GM23338 (cell line): ENCODE results near the gene PAIP2. TPM values are rescaled to one million over a fixed set of nuclear protein-coding genes. Genes with fewer than 3 reads are reported as not detected.
A peak's percentile ranks its signal among the peaks of the same experiment; 100 is the strongest.

Experiments
- ATAC-seq: fragments of 200-7000 bp; cut with Tn5 transposase; 3 replicates; pipeline ENCODE4 v1.9.1; 2020
- DNase-seq: peaks from one replicate; pipeline ENCODE4 v3.0.0-alpha.2; 2015; ENCODE audit warnings: low spot score
- H2AFZ ChIP-seq: fragments of 200-600 bp; sonication (generic); 2 replicates; pipeline ENCODE4 v1.8.0; 2016; ENCODE audit warnings: antibody characterized with exemption, mild to moderate bottlenecking, moderate library complexity
- H3F3A ChIP-seq: fragments of 200-600 bp; sonication (generic); replicated peaks from 2 replicates; pipeline ENCODE4 v1.8.0; 2017; ENCODE audit warnings: antibody characterized with exemption, mixed run types, low read depth
- H3K27ac ChIP-seq: fragments of 200-600 bp; sonication (generic); 2 replicates; pipeline ENCODE4 v1.6.1; 2016; ENCODE audit warnings: low read depth
- H3K27me3 ChIP-seq: fragments of 200-600 bp; sonication (generic); 2 replicates; pipeline ENCODE4 v1.8.0; 2016; ENCODE audit warnings: mild to moderate bottlenecking, mixed run types, moderate library complexity; ENCODE audit not compliant: insufficient read depth
- H3K36me3 ChIP-seq: fragments of 200-600 bp; sonication (generic); 2 replicates; pipeline ENCODE4 v1.8.0; 2016; ENCODE audit warnings: mild to moderate bottlenecking; ENCODE audit not compliant: insufficient read depth
- H3K4me1 ChIP-seq: fragments of 200-600 bp; sonication (generic); 2 replicates; pipeline ENCODE4 v1.8.0; 2016; ENCODE audit warnings: mild to moderate bottlenecking, moderate library complexity; ENCODE audit not compliant: insufficient read depth
- H3K4me2 ChIP-seq: fragments of 200-600 bp; sonication (generic); 2 replicates; pipeline ENCODE4 v1.7.1; 2017; ENCODE audit warnings: mixed run types
- H3K4me3 ChIP-seq: fragments of 200-600 bp; sonication (generic); 2 replicates; pipeline ENCODE4 v1.6.1; 2016; ENCODE audit warnings: mixed run types
- H3K79me2 ChIP-seq: fragments of 200-600 bp; sonication (generic); replicated peaks from 2 replicates; pipeline ENCODE4 v1.8.0; 2017; ENCODE audit warnings: mild to moderate bottlenecking; ENCODE audit not compliant: insufficient read depth
- H3K9me2 ChIP-seq: fragments of 200-600 bp; sonication (generic); 2 replicates; pipeline ENCODE4 v1.8.0; 2017; ENCODE audit not compliant: insufficient read depth
- H4K20me1 ChIP-seq: fragments of 200-600 bp; sonication (generic); replicated peaks from 2 replicates; pipeline ENCODE4 v1.8.0; 2017; ENCODE audit warnings: mild to moderate bottlenecking; ENCODE audit not compliant: insufficient read depth
- H3K27ac Mint-ChIP-seq: 2 replicates; pipeline ENCODE4 v1.8.0; 2020; ENCODE audit warnings: inconsistent platforms, mild to moderate bottlenecking, moderate library complexity, mixed read lengths
- H3K27me3 Mint-ChIP-seq: 3 replicates; pipeline ENCODE4 v1.8.0; 2022; ENCODE audit warnings: low read depth, mild to moderate bottlenecking, moderate library complexity, mixed read lengths, inconsistent platforms; ENCODE audit not compliant: insufficient read depth, poor library complexity
- H3K36me3 Mint-ChIP-seq: 3 replicates; pipeline ENCODE4 v1.8.0; 2021; ENCODE audit warnings: low read depth, mild to moderate bottlenecking, inconsistent platforms, moderate library complexity, mixed read lengths
- H3K4me1 Mint-ChIP-seq: 3 replicates; pipeline ENCODE4 v1.8.0; 2020; ENCODE audit warnings: mild to moderate bottlenecking, inconsistent platforms, mixed read lengths
- H3K4me3 Mint-ChIP-seq: 3 replicates; pipeline ENCODE4 v1.8.0; 2021; ENCODE audit warnings: moderate library complexity, mild to moderate bottlenecking, inconsistent platforms, mixed read lengths
- H3K9me3 Mint-ChIP-seq: 3 replicates; pipeline ENCODE4 v1.8.0; 2020; ENCODE audit warnings: moderate library complexity, mild to moderate bottlenecking, inconsistent platforms, mixed read lengths
- CREB1 ChIP-seq: fragments of 250-450 bp; sonication (Bioruptor Pico); IDR thresholded peaks from 2 replicates; pipeline ENCODE4 v1.5.0; 2020; ENCODE audit warnings: low read depth, mild to moderate bottlenecking, moderate library complexity
- EZH2 ChIP-seq: fragments of 200-600 bp; sonication (generic); IDR thresholded peaks from one replicate; pipeline ENCODE4 v1.8.0; 2017; ENCODE audit warnings: antibody characterized with exemption, mild to moderate bottlenecking, low read depth; ENCODE audit not compliant: unreplicated experiment
- EZH2phosphoT487 ChIP-seq: fragments of 200-600 bp; sonication (generic); IDR thresholded peaks from one replicate; pipeline ENCODE4 v1.8.1; 2018; ENCODE audit warnings: antibody characterized with exemption; ENCODE audit not compliant: unreplicated experiment
- JUNB ChIP-seq: IDR thresholded peaks from one replicate; pipeline ENCODE4 v1.6.1; 2016; ENCODE audit warnings: antibody characterized with exemption; ENCODE audit not compliant: unreplicated experiment
- NANOG ChIP-seq: IDR thresholded peaks from 2 replicates; pipeline ENCODE4 v1.6.1; 2016; ENCODE audit warnings: antibody characterized with exemption, borderline replicate concordance
- POLR2AphosphoS5 ChIP-seq: IDR thresholded peaks from 2 replicates; pipeline ENCODE4 v1.6.1; 2016; ENCODE audit warnings: antibody characterized with exemption, low read depth
- STAT1 ChIP-seq: IDR thresholded peaks from one replicate; pipeline ENCODE4 v1.6.1; 2016; ENCODE audit warnings: antibody characterized with exemption; ENCODE audit not compliant: unreplicated experiment
- ZNF114 ChIP-seq: fragments of 250-450 bp; sonication (Bioruptor Pico); IDR thresholded peaks from 2 replicates; pipeline ENCODE4 v1.5.0; 2020; ENCODE audit warnings: mild to moderate bottlenecking, moderate library complexity
- ZNF462 ChIP-seq: fragments of 250-450 bp; sonication (Bioruptor Pico); IDR thresholded peaks from 2 replicates; pipeline ENCODE4 v1.5.0; 2020; ENCODE audit warnings: mild to moderate bottlenecking, moderate library complexity
- polyA plus RNA-seq: library from polyadenylated mRNA; unstranded; fragments of >200 nt; fragmentation: Nextera tagmentation; extraction: Ambion mirVana; gene quantifications from 2 replicates; pipeline ENCODE4 v1.2.1, GENCODE V29; 2016
- total RNA-seq: library from RNA; depleted of rRNA; stranded (reverse); fragments of >200 nt; shearing (Covaris generic); gene quantifications from 2 replicates; pipeline ENCODE4 v1.2.3, GENCODE V29; 2014
- TF ChIP-seq, protein P1 (sequence below): IDR thresholded peaks from one replicate; pipeline ENCODE4 v1.6.1; 2018; ENCODE audit warnings: antibody characterized with exemption; ENCODE audit not compliant: unreplicated experiment

The PAIP2 gene
- total and polyA plus RNA-seq, 2 experiments from 2014 or later = 132 to 277 TPM

DNA sequence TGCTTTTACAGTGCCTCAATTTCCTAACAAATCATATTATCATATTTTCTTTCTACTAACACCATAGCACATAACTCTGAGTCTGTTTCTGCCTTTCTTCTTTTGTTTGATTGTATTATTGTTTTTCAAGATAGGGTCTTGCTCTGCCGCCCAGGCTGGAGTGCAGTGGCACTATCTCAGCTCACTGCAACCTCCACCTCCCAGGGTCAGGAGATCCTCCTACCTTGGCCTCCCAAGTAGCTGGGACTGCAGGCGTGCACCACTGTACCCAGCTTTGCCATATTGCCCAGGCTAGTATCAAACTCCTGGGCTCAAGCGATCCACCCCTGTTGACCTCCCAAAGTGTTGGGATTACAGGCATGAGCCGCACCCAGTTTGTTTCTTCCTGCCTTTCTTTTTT, 18.7 kb downstream of the PAIP2 start (continued):
- no peak for TF ChIP-seq ZNF462
- no peak for TF ChIP-seq STAT1
- no peak for TF ChIP-seq EZH2phosphoT487
- TF ChIP-seq EZH2 = no peak
- TF ChIP-seq ZNF114 = no peak

DNA sequence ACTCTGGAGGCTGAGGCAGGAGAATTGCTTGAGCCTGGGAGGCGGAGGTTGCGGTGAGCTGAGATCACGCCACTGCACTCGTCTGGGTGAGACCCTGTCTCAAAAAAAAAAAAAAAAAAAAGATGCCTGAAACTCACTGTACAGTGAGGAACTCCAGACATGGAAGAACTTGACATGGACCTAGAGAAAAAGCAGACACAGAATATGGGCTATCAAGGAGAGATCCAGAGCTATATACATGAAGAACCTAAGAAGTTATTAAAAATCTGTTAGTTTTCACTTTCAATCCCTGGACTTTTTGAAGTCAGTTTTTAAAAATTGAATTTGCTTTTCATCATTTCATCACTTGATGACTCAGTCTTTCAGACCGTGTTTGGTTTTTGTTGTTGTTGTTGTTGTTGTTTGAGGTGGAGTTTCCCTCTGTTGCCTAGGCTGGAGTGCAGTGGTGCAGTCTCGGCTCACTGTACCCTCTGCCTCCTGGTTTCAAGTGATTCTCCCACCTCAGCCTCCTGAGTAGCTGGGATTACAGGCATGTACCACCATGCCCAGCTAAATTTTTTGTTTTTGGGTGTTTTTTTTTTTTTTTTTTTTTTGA, 20.3 kb downstream of the PAIP2 start:
- Histone ChIP-seq H2AFZ (no peak overlapping the region), H3K27me3 (no peaks in the 10 kb centered on the region), H3F3A (0 out of 2 replicates have a peak, but pooled peaks cover 10% of the 10 kb centered on the region), H3K79me2 (peaks cover 81% of the 10 kb centered on the region), H3K4me3 (no peak overlapping the region), H4K20me1 (peaks cover 82% of the 10 kb centered on the region), H3K36me3 (peaks cover 29% of the 10 kb centered on the region), H3K4me1 (no peaks in the 10 kb centered on the region), H3K4me2 (no peak overlapping the region), H3K27ac (peak overlapping the region; percentile 15; the same call in 1 of the 2 replicates), H3K9me2 (no peaks in the 10 kb centered on the region)
- H3K9me3 Mint-ChIP-seq = no peaks in the 10 kb centered on the region
- TF ChIP-seq JUNB (no peak), POLR2AphosphoS5 (no peak), ZNF114 (no peak), NANOG (no peak), CREB1 (no peak)
- TF ChIP-seq, protein P1, sequence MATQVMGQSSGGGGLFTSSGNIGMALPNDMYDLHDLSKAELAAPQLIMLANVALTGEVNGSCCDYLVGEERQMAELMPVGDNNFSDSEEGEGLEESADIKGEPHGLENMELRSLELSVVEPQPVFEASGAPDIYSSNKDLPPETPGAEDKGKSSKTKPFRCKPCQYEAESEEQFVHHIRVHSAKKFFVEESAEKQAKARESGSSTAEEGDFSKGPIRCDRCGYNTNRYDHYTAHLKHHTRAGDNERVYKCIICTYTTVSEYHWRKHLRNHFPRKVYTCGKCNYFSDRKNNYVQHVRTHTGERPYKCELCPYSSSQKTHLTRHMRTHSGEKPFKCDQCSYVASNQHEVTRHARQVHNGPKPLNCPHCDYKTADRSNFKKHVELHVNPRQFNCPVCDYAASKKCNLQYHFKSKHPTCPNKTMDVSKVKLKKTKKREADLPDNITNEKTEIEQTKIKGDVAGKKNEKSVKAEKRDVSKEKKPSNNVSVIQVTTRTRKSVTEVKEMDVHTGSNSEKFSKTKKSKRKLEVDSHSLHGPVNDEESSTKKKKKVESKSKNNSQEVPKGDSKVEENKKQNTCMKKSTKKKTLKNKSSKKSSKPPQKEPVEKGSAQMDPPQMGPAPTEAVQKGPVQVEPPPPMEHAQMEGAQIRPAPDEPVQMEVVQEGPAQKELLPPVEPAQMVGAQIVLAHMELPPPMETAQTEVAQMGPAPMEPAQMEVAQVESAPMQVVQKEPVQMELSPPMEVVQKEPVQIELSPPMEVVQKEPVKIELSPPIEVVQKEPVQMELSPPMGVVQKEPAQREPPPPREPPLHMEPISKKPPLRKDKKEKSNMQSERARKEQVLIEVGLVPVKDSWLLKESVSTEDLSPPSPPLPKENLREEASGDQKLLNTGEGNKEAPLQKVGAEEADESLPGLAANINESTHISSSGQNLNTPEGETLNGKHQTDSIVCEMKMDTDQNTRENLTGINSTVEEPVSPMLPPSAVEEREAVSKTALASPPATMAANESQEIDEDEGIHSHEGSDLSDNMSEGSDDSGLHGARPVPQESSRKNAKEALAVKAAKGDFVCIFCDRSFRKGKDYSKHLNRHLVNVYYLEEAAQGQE = no peak
- ATAC-seq (no peak), DNase-seq (no peak)
- H3K27me3 Mint-ChIP-seq = peaks cover 3% of the 10 kb centered on the region
- H3K4me1 Mint-ChIP-seq = no peaks in the 10 kb centered on the region
- no peak overlapping the region for H3K4me3 Mint-ChIP-seq
- peaks cover 48% of the 10 kb centered on the region for H3K36me3 Mint-ChIP-seq
- no peak overlapping the region for H3K27ac Mint-ChIP-seq
